MM.1S (cell line): ENCODE data around the gene CD46.

Experiments used
- DNase-seq: peaks from one replicate; pipeline ENCODE4 v3.0.0-alpha.2; 2015
- H2AFZ ChIP-seq: fragments of 300-600 bp; sonication (generic); 2 replicates; pipeline ENCODE4 v1.6.0; 2016; ENCODE audit warnings: antibody characterized with exemption, low read length
- H3F3A ChIP-seq: fragments of 300-600 bp; sonication (generic); 2 replicates; pipeline ENCODE4 v1.6.1; 2016; ENCODE audit warnings: mild to moderate bottlenecking, antibody characterized with exemption, low read length, moderate library complexity, mixed read lengths; ENCODE audit not compliant: insufficient read depth
- H3K27ac ChIP-seq: fragments of 300-600 bp; sonication (generic); 2 replicates; pipeline ENCODE4 v1.5.1; 2016; ENCODE audit warnings: mild to moderate bottlenecking, low read length
- H3K27me3 ChIP-seq: fragments of 300-600 bp; sonication (generic); replicated peaks from 2 replicates; pipeline ENCODE4 v1.6.0; 2016; ENCODE audit warnings: low read length; ENCODE audit not compliant: insufficient read depth
- H3K36me3 ChIP-seq: fragments of 300-600 bp; sonication (generic); replicated peaks from 2 replicates; pipeline ENCODE4 v1.6.1; 2016; ENCODE audit warnings: mild to moderate bottlenecking, low read length, mixed read lengths; ENCODE audit not compliant: insufficient read depth
- H3K4me1 ChIP-seq: fragments of 300-600 bp; sonication (generic); 2 replicates; pipeline ENCODE4 v1.6.1; 2016; ENCODE audit warnings: low read length, mixed read lengths
- H3K4me2 ChIP-seq: fragments of 300-600 bp; sonication (generic); 2 replicates; pipeline ENCODE4 v1.6.0; 2016; ENCODE audit warnings: low read depth, low read length
- H3K4me3 ChIP-seq: fragments of 300-600 bp; sonication (generic); 2 replicates; pipeline ENCODE4 v1.5.1; 2016; ENCODE audit warnings: low read length, mixed read lengths
- H3K79me2 ChIP-seq: fragments of 300-600 bp; sonication (generic); 2 replicates; pipeline ENCODE4 v1.6.1; 2016; ENCODE audit warnings: mixed run types, low read length, mixed read lengths
- H3K9ac ChIP-seq: fragments of 300-600 bp; sonication (generic); 2 replicates; pipeline ENCODE4 v1.6.1; 2016; ENCODE audit warnings: low read length, mixed read lengths
- H3K9me2 ChIP-seq: fragments of 300-600 bp; sonication (generic); replicated peaks from 2 replicates; pipeline ENCODE4 v1.6.1; 2016; ENCODE audit warnings: mild to moderate bottlenecking, low read length, mixed read lengths; ENCODE audit not compliant: insufficient read depth
- H3K9me3 ChIP-seq: fragments of 300-600 bp; sonication (generic); replicated peaks from 2 replicates; pipeline ENCODE4 v1.6.1; 2016; ENCODE audit warnings: mild to moderate bottlenecking, low read length, mixed read lengths; ENCODE audit not compliant: insufficient read depth
- H4K20me1 ChIP-seq: fragments of 300-600 bp; sonication (generic); 2 replicates; pipeline ENCODE4 v1.6.1; 2016; ENCODE audit warnings: mild to moderate bottlenecking, low read length, moderate library complexity, mixed read lengths; ENCODE audit not compliant: insufficient read depth
- CTCF ChIP-seq: fragments of 300-600 bp; sonication (generic); IDR thresholded peaks from 2 replicates; pipeline ENCODE4 v1.5.1; 2016; ENCODE audit warnings: antibody characterized with exemption, low read length, mixed read lengths
- EZH2 ChIP-seq: fragments of 300-600 bp; sonication (generic); optimal IDR thresholded peaks from 2 replicates; pipeline ENCODE3; 2017; ENCODE audit warnings: low read depth, mild to moderate bottlenecking, antibody characterized with exemption, low read length, mixed read lengths
- EZH2phosphoT487 ChIP-seq: fragments of 300-600 bp; sonication (generic); IDR thresholded peaks from 2 replicates; pipeline ENCODE4 v1.6.1; 2018; ENCODE audit warnings: antibody characterized with exemption, low read length

CD46 gene

GRCh38 chr1:207817166-207817565 is 65.3 kb downstream of the CD46 start:
- no peak overlapping the region for H2AFZ ChIP-seq
- no peak for TF ChIP-seq EZH2

GRCh38 chr1:207817778-207818751 is 66.2 kb downstream of the CD46 start:
- Histone ChIP-seq H3K4me2 (no peak overlapping the region), H3K79me2 (peaks cover 97% of the 10 kb centered on the region), H3K27me3 (no peaks in the 10 kb centered on the region), H3F3A (no peaks in the 10 kb centered on the region), H3K9me2 (no peaks in the 10 kb centered on the region), H3K36me3 (peaks cover 5% of the 10 kb centered on the region; the same call in 1 of the 2 replicates), H4K20me1 (no peaks in the 10 kb centered on the region; the same call in 1 of the 2 replicates), H3K27ac (no peak overlapping the region), H3K4me1 (peaks cover 22% of the 10 kb centered on the region; the same call in 1 of the 2 replicates), H3K9ac (no peak overlapping the region), H2AFZ (no peak overlapping the region), H3K4me3 (no peak overlapping the region), H3K9me3 (no peaks in the 10 kb centered on the region)
- DNase-seq: no peak
- TF ChIP-seq EZH2: no peak
- no peak for TF ChIP-seq CTCF
- TF ChIP-seq EZH2phosphoT487: no peak

More at GRCh38 chr1:207817166-207817565, 65.3 kb downstream of the CD46 start:
- H3K9me3 ChIP-seq: no peaks in the 10 kb centered on the region
- no peak overlapping the region for H3K4me3 ChIP-seq
- H3K4me1 ChIP-seq: peaks cover 22% of the 10 kb centered on the region; the same call in 1 of the 2 replicates
- no peaks in the 10 kb centered on the region for H3F3A ChIP-seq
- peaks cover 98% of the 10 kb centered on the region for H3K79me2 ChIP-seq
- no peak overlapping the region for H3K9ac ChIP-seq
- no peaks in the 10 kb centered on the region for H3K27me3 ChIP-seq
- H3K9me2 ChIP-seq: no peaks in the 10 kb centered on the region
- DNase-seq: no peak
- H4K20me1 ChIP-seq: no peaks in the 10 kb centered on the region; the same call in 1 of the 2 replicates
- no peak overlapping the region for H3K27ac ChIP-seq
- peaks cover 5% of the 10 kb centered on the region; the same call in 1 of the 2 replicates for H3K36me3 ChIP-seq
- H3K4me2 ChIP-seq: no peak overlapping the region

DNA sequence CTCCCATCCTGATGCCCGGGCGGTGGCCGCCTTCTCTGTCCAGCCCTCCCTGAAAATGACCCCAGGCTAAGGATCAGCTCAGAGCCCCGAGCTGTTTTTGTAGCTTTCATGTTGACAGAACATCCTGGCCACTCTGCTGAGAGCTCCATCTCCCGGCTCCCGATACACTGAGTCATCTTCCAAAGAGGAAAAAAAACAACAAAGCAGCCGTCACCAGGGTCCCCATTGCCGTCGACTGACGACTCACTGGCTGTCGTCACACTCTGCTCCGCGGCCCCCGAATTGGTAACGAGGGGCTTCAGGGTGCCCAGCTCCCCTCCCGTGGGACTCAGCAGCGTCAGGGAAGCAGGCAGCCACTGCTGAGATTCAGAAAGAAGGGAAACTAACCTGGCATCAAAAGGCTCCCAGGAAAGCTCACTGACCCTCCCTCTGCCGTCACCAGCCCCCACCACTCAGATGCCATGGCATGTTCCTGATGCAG is 67.2 kb downstream of the CD46 start:
- Histone ChIP-seq H4K20me1 (no peaks in the 10 kb centered on the region; the same call in 1 of the 2 replicates), H3K27me3 (no peaks in the 10 kb centered on the region), H3K9me3 (no peaks in the 10 kb centered on the region), H3F3A (peaks cover 5% of the 10 kb centered on the region), H3K4me1 (peaks cover 23% of the 10 kb centered on the region), H3K9me2 (no peaks in the 10 kb centered on the region), H3K27ac (no peak overlapping the region), H3K4me2 (no peak overlapping the region), H3K9ac (no peak overlapping the region), H3K4me3 (no peak overlapping the region), H2AFZ (no peak overlapping the region), H3K36me3 (no peaks in the 10 kb centered on the region), H3K79me2 (peaks cover 91% of the 10 kb centered on the region)
- DNase-seq: no peak
- TF ChIP-seq CTCF: no peak
- no peak for TF ChIP-seq EZH2phosphoT487
- TF ChIP-seq EZH2: no peak
